Activated T-cell treated with anti-CD3 and anti-CD28 coated beads, Interleukin-2, amount 50 U/mL, for 4 hours (primary cell): Measurements from ENCODE around the gene FKBP1A. TPM values are rescaled to one million over a fixed set of nuclear protein-coding genes. Genes with fewer than 3 reads are reported as not detected.

Experiments used
- ATAC-seq, 2 donors: fragments of 200-7000 bp; cut with Tn5 transposase; one replicate each; pipeline ENCODE4 v1.10.0; 2021
- DNase-seq: peaks from one replicate; pipeline ENCODE4 v3.0.0-alpha.2; 2020
- H3K27me3 Mint-ChIP-seq: one replicate; pipeline ENCODE4 v1.8.0; 2021; ENCODE audit warnings: low read depth, mixed read lengths
- H3K36me3 Mint-ChIP-seq: one replicate; pipeline ENCODE4 v1.8.0; 2022; ENCODE audit warnings: mixed read lengths; ENCODE audit not compliant: insufficient read depth
- H3K4me1 Mint-ChIP-seq: one replicate; pipeline ENCODE4 v1.8.0; 2021; ENCODE audit warnings: low read depth, mixed read lengths
- H3K4me3 Mint-ChIP-seq: one replicate; pipeline ENCODE4 v1.8.0; 2021; ENCODE audit warnings: mild to moderate bottlenecking, moderate library complexity, mixed read lengths
- H3K9me3 Mint-ChIP-seq: one replicate; pipeline ENCODE4 v1.8.0; 2021; ENCODE audit warnings: mixed read lengths
- total RNA-seq, 3 donors: library from RNA; stranded (reverse); gene quantifications; one replicate each; pipeline ENCODE4 v1.2.1, GENCODE V29; 2021

The FKBP1A gene
- total RNA-seq, 3 donors from 2014 or later = 253 to 300 (median 258) TPM

- Mint-ChIP-seq H3K4me1 (peaks cover 93% of the 10 kb centered on the region), H3K9me3 (no peaks in the 10 kb centered on the region), H3K4me3 (no peak overlapping the region), H3K36me3 (peaks cover 34% of the 10 kb centered on the region), H3K27me3 (no peaks in the 10 kb centered on the region)
- no peak for ATAC-seq
- DNase-seq = no peak
Observed at GRCh38 chr20:1386323-1386722, 6.5 kb downstream of the FKBP1A start.

- peaks cover 95% of the 10 kb centered on the region for H3K4me1 Mint-ChIP-seq
- ATAC-seq (no peak), DNase-seq (no peak)
- H3K27me3 Mint-ChIP-seq = no peaks in the 10 kb centered on the region
- no peaks in the 10 kb centered on the region for H3K9me3 Mint-ChIP-seq
- no peak overlapping the region for H3K4me3 Mint-ChIP-seq
- peaks cover 31% of the 10 kb centered on the region for H3K36me3 Mint-ChIP-seq
Observed at GRCh38 chr20:1383623-1384404, 9.0 kb downstream of the FKBP1A start.

GRCh38 chr20:1382670-1383069, 10.2 kb downstream of the FKBP1A start:
- Mint-ChIP-seq H3K4me3 (no peak overlapping the region), H3K9me3 (no peaks in the 10 kb centered on the region), H3K27me3 (no peaks in the 10 kb centered on the region), H3K36me3 (peaks cover 29% of the 10 kb centered on the region), H3K4me1 (peaks cover 95% of the 10 kb centered on the region)
- no peak for DNase-seq
- ATAC-seq = no peak

DNA sequence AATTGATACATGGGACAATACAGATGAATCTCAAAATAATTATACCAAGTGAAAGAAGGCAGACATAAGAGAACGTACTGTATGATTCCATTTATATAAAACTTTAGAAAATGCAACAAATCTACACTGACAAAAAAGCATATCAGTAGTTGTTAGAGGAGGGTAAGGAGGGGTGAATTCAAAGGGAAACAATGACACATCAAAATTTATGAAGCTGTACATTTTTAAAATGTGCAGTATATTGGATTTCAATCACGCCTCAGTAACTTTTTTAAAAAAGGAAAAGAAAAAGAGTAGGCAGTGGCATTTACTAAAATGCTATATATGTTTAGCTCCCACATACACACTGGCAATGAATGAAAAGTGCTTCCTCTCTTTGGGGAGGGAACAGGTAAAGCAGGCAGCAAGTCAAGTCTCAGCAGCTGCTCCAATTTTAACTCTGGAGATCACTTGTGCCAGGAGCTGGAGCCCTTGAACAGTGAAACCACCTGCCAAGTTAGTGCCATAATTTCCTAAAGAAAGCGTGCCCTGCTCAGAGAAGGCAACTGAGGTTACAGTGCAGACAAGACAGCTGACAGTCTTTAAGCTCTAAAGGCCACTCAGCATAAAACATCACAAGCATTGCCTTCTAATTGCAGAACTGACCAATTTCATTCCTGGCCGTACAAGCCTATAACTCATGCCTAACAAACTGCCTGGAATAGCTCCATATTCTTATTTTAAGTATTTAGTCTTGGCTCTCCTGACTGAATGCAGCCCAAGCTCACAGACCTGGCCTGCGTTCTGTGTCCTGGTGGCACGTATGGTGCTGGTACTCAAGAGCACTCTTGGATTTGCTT, 10.9 kb downstream of the FKBP1A start:
- no peak for DNase-seq
- Mint-ChIP-seq H3K4me1 (peaks cover 95% of the 10 kb centered on the region), H3K36me3 (peaks cover 33% of the 10 kb centered on the region), H3K27me3 (no peaks in the 10 kb centered on the region), H3K9me3 (no peaks in the 10 kb centered on the region), H3K4me3 (no peak overlapping the region)
- ATAC-seq = no peak

GRCh38 chr20:1378735-1379125, 14.1 kb downstream of the FKBP1A start:
- Mint-ChIP-seq H3K4me3 (no peak overlapping the region), H3K36me3 (peaks cover 24% of the 10 kb centered on the region), H3K9me3 (no peaks in the 10 kb centered on the region), H3K27me3 (no peaks in the 10 kb centered on the region), H3K4me1 (peaks cover 86% of the 10 kb centered on the region)
- no peak for ATAC-seq
- DNase-seq = no peak

DNA sequence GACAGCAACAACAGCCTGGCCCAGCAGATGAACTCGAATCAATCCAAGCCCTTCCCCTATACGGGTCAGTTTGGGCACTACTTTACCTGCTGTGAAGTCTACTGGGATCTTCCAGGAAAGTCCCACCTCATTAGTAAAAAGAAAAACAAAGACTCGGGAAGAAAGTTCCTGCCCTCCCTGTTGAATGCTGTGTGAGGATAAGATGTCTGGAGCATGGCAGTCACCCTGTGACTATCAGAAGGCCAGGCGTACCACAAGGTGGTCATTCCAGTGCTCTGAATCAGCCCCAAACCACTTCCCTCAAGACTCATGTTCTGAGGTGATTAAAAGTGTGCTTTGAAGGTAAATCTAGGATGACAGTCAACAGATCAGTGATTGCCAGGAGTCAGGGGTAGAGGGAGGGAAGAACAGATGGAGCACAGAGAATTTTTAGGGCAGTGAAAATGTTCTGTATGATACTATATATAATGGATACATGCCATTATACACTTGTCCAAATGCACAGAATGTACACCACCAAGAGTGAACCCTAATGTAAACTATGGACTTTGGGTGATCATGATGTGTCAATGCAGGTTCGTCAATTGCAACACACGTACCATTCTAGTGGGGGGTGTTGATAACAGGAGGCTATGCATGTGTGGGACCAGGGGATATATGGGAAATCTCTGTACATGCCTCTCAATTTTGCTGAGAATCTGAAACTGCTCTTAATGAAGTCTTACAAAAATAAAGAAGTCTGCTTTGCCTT, 14.7 kb downstream of the FKBP1A start:
- H3K4me1 Mint-ChIP-seq = peaks cover 85% of the 10 kb centered on the region
- no peaks in the 10 kb centered on the region for H3K27me3 Mint-ChIP-seq
- DNase-seq (no peak), ATAC-seq (peak; percentile 13 to 32)
- no peak overlapping the region for H3K4me3 Mint-ChIP-seq
- no peaks in the 10 kb centered on the region for H3K9me3 Mint-ChIP-seq
- H3K36me3 Mint-ChIP-seq = peaks cover 27% of the 10 kb centered on the region

DNA sequence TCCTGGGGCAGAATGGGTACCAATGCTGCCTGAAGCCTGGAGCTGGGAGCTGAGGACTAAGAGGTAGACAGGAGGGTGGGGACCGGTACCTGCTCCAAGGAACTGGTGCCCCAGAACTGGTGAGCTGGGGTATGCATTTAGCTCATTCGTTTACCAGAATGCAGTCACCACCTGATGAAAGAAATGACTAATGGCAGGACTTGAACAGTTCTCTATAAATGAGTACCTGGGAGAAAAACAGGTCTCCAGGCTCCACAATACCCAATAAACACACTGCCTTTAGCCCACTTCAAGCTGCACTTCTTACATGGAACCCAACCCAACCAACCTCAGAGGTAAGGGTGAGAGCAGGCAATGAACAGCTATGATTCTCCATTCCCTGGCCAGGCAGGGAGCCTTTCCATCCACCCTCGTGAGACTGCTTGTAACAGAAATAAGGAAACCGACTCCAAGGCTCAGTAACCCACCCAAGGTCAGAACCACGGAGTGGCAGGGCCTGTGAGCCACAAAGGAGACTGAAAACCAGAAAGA, 15.4 kb downstream of the FKBP1A start:
- Mint-ChIP-seq H3K27me3 (no peaks in the 10 kb centered on the region), H3K4me1 (peaks cover 77% of the 10 kb centered on the region), H3K9me3 (no peaks in the 10 kb centered on the region), H3K4me3 (no peak overlapping the region), H3K36me3 (peaks cover 22% of the 10 kb centered on the region)
- ATAC-seq = peak; percentile 82 to 86
- no peak for DNase-seq

- Mint-ChIP-seq H3K27me3 (no peaks in the 10 kb centered on the region), H3K4me1 (peaks cover 70% of the 10 kb centered on the region), H3K36me3 (peaks cover 22% of the 10 kb centered on the region), H3K9me3 (no peaks in the 10 kb centered on the region), H3K4me3 (no peak overlapping the region)
- ATAC-seq = no peak
- no peak for DNase-seq
Observed at GRCh38 chr20:1376408-1377270, 16.2 kb downstream of the FKBP1A start.

DNA sequence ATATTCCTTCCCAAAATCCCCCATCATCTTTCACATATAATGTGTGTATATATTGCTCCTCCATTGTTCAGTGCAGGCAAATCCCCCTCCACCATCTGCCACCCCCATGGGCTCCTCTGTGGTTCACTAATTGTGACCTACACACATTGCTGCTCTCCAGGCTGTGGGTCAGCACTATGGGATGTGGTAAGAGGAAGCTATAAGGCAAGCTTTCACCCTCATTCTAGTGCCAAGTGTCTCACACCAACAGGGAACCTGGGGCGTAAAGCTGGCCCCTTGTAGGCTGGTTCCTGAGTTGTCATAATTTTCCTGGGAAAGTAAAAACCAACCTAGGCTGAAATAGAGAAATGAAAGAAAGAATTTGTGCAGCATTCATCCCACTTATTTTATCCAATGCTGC, 16.8 kb downstream of the FKBP1A start:
- no peak for DNase-seq
- Mint-ChIP-seq H3K4me3 (no peak overlapping the region), H3K27me3 (no peaks in the 10 kb centered on the region), H3K36me3 (peaks cover 26% of the 10 kb centered on the region), H3K4me1 (peaks cover 63% of the 10 kb centered on the region), H3K9me3 (no peaks in the 10 kb centered on the region)
- ATAC-seq = no peak

- Mint-ChIP-seq H3K27me3 (no peaks in the 10 kb centered on the region), H3K9me3 (no peaks in the 10 kb centered on the region), H3K36me3 (peaks cover 26% of the 10 kb centered on the region), H3K4me1 (peaks cover 58% of the 10 kb centered on the region), H3K4me3 (no peak overlapping the region)
- ATAC-seq = no peak
- no peak for DNase-seq
Observed at GRCh38 chr20:1375515-1375914, 17.3 kb downstream of the FKBP1A start.

DNA sequence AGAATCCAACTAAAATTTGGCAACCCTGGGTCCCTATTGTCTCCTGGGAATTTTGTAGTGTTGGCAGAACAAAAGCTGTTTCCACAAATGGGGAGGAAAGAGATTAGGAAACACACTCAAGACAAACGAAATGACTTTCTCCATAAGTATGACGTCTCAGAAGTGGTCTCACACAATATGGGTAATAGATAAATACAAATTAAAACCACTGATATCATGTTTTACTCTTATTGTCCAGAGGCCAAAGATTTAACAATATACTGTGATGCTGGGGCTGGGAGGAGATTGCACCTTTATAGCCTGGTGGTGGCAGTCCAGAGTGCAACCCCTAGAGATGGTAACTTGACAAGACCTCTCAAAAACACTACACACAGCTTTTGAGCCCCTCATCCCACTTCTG, 18.6 kb downstream of the FKBP1A start:
- H3K36me3 Mint-ChIP-seq = peaks cover 24% of the 10 kb centered on the region
- H3K4me1 Mint-ChIP-seq = peaks cover 48% of the 10 kb centered on the region
- H3K4me3 Mint-ChIP-seq = no peak overlapping the region
- H3K27me3 Mint-ChIP-seq = no peaks in the 10 kb centered on the region
- H3K9me3 Mint-ChIP-seq = no peaks in the 10 kb centered on the region
- ATAC-seq = no peak
- no peak for DNase-seq

DNA sequence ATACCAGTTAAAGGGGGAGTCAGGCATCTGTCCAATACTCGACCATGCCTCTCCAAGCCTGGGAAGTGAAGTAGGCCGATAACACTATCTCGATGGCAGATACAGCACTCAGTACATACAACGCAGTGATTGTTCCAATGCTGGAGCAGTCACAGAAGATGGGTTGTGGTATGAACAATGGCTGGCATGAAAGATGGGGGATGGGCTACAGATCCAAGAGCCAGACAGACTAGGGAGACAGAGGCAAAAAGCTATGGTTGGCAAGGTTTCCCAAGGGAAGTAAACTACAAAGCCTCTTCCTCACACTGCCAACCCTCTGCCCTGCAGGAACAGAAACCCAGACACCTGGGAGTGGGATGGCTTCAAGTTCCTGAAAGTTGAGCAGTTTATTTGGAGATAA, 19.2 kb downstream of the FKBP1A start:
- no peaks in the 10 kb centered on the region for H3K9me3 Mint-ChIP-seq
- H3K36me3 Mint-ChIP-seq = peaks cover 28% of the 10 kb centered on the region
- DNase-seq (no peak), ATAC-seq (no peak)
- H3K27me3 Mint-ChIP-seq = no peaks in the 10 kb centered on the region
- H3K4me3 Mint-ChIP-seq = no peak overlapping the region
- peaks cover 42% of the 10 kb centered on the region for H3K4me1 Mint-ChIP-seq

DNA sequence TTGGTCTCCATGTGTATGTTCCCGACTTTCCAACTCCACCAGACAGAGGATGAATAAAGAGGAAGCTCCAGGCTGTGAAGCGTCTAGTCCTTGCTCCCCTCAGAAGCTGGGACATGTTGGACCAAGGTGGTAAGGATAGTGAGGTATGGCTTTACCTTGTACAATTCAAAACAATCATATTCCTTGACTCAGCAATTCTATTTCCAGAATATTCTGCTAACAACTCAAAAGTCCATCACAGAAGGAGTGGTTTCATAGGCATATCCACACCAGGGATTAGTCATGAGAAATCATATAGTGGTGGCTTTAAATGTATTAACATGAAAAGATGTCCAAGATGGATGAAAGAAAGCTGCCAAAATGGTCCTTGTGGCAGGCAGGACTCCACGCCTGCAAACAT, 19.8 kb downstream of the FKBP1A start:
- Mint-ChIP-seq H3K36me3 (peaks cover 33% of the 10 kb centered on the region), H3K4me1 (peaks cover 36% of the 10 kb centered on the region), H3K4me3 (no peak overlapping the region), H3K9me3 (no peaks in the 10 kb centered on the region), H3K27me3 (no peaks in the 10 kb centered on the region)
- DNase-seq (no peak), ATAC-seq (no peak)
